Neuronal stem cell (in vitro differentiated cells): ENCODE data around the gene PPIA.
"Not testable (repeated sequence)": the region's sequence is repeated elsewhere in the genome, so short reads cannot be mapped to it uniquely, and the experiment has no call there.

Source experiments
- DNase-seq: peaks from one replicate; pipeline ENCODE4 v3.0.0-alpha.2; 2013; ENCODE audit warnings: low spot score
- H2AFZ ChIP-seq: one replicate; pipeline ENCODE4 v1.6.1; 2013; ENCODE audit warnings: mild to moderate bottlenecking, low read length, inconsistent platforms
- H2AK5ac ChIP-seq: 2 replicates; pipeline ENCODE4 v1.6.1; 2013; ENCODE audit warnings: low read depth, mild to moderate bottlenecking, inconsistent platforms, low read length, moderate library complexity, mixed read lengths
- H2BK120ac ChIP-seq: 2 replicates; pipeline ENCODE4 v1.6.1; 2013; ENCODE audit warnings: low read depth, mild to moderate bottlenecking, inconsistent platforms, low read length, moderate library complexity, mixed read lengths
- H2BK12ac ChIP-seq: one replicate; pipeline ENCODE4 v1.6.1; 2013; ENCODE audit warnings: low read length, inconsistent platforms
- H2BK15ac ChIP-seq: 2 replicates; pipeline ENCODE4 v1.6.1; 2013; ENCODE audit warnings: mild to moderate bottlenecking, low read length, inconsistent platforms, mixed read lengths
- H2BK5ac ChIP-seq: one replicate; pipeline ENCODE4 v1.6.1; 2013; ENCODE audit warnings: inconsistent platforms, mild to moderate bottlenecking, low read length, moderate library complexity
- H3K14ac ChIP-seq: one replicate; pipeline ENCODE4 v1.6.1; 2013; ENCODE audit warnings: low read length, inconsistent platforms
- H3K18ac ChIP-seq: 2 replicates; pipeline ENCODE4 v1.6.1; 2013; ENCODE audit warnings: low read length, inconsistent platforms
- H3K23ac ChIP-seq: 2 replicates; pipeline ENCODE4 v1.6.1; 2013; ENCODE audit warnings: low read depth, mild to moderate bottlenecking, mixed read lengths, low read length, inconsistent platforms; ENCODE audit not compliant: poor library complexity
- H3K27ac ChIP-seq: replicated peaks from 3 replicates; pipeline ENCODE4 v1.5.1; 2013; ENCODE audit warnings: low read length, inconsistent platforms
- H3K27me3 ChIP-seq, 3 experiments: 2 replicates each; pipeline ENCODE4 v1.6.1; 2013; ENCODE audit warnings: low read length in 3 of 3, mild to moderate bottlenecking in 2 of 3, inconsistent platforms in 1 of 3, low read depth in 1 of 3, mixed read lengths in 1 of 3, moderate library complexity in 1 of 3; ENCODE audit not compliant: control insufficient read depth in 3 of 3, insufficient read depth in 3 of 3
- H3K36me3 ChIP-seq, 2 donors: replicated peaks in 1 of 2; 2 replicates each; pipeline ENCODE4 v1.6.1; 2013; ENCODE audit warnings: low read length in 2 of 2; ENCODE audit not compliant: control insufficient read depth in 2 of 2, insufficient read depth in 2 of 2
- H3K4ac ChIP-seq: 2 replicates; pipeline ENCODE4 v1.6.1; 2013; ENCODE audit warnings: inconsistent platforms, mild to moderate bottlenecking, low read length, moderate library complexity
- H3K4me1 ChIP-seq, 2 donors: 1 replicate in 1 of 2; 2 replicates in 1 of 2; pipeline ENCODE4 v1.6.1; 2013; ENCODE audit warnings: low read length in 2 of 2, low read depth in 1 of 2; ENCODE audit not compliant: control insufficient read depth in 2 of 2, insufficient read depth in 1 of 2
- H3K4me2 ChIP-seq: one replicate; pipeline ENCODE4 v1.6.1; 2013; ENCODE audit warnings: mild to moderate bottlenecking, low read length, inconsistent platforms; ENCODE audit not compliant: insufficient read depth, poor library complexity, severe bottlenecking
- H3K4me3 ChIP-seq, 2 donors: 2 replicates each; pipeline ENCODE4 v1.5.1; 2013; ENCODE audit warnings: low read length in 2 of 2, mild to moderate bottlenecking in 2 of 2, inconsistent platforms in 1 of 2, moderate library complexity in 1 of 2
- H3K79me1 ChIP-seq: one replicate; pipeline ENCODE4 v1.6.1; 2013; ENCODE audit warnings: low read depth, mild to moderate bottlenecking, inconsistent platforms, low read length, moderate library complexity
- H3K9ac ChIP-seq: one replicate; pipeline ENCODE4 v1.6.1; 2013; ENCODE audit warnings: mild to moderate bottlenecking, low read depth, low read length, inconsistent platforms; ENCODE audit not compliant: poor library complexity
- H3K9me3 ChIP-seq, 2 donors: replicated peaks in 1 of 2; 2 replicates each; pipeline versions ENCODE3 to v1.6.1; 2013; ENCODE audit warnings: low read length in 2 of 2, mild to moderate bottlenecking in 2 of 2, inconsistent platforms in 1 of 2, low read depth in 1 of 2, mixed read lengths in 1 of 2, moderate library complexity in 1 of 2; ENCODE audit not compliant: control insufficient read depth in 2 of 2, insufficient read depth in 1 of 2
- H4K8ac ChIP-seq: one replicate; pipeline ENCODE4 v1.6.1; 2013; ENCODE audit warnings: low read depth, mild to moderate bottlenecking, inconsistent platforms, low read length, moderate library complexity
- H4K91ac ChIP-seq: one replicate; pipeline ENCODE4 v1.6.1; 2013; ENCODE audit warnings: low read length, low read depth, mild to moderate bottlenecking, inconsistent platforms; ENCODE audit not compliant: poor library complexity
- WGBS, 2 donors: extraction: QIAGEN DNeasy Blood & Tissue Kit; methylation state at CpG; one replicate each; pipeline ENCODE4 v1.1.7; 2013; ENCODE audit warnings: missing lambda C conversion rate in 2 of 2, mixed read lengths in 1 of 2; ENCODE audit not compliant: insufficient read length in 2 of 2, insufficient replicate concordance in 1 of 2; ENCODE audit errors: extremely low coverage in 2 of 2; 5-methylcytosine and 5-hydroxymethylcytosine counted together

Gene PPIA

GRCh38 chr7:44784364-44784763 is 12.1 kb upstream of the PPIA start:
- H2BK15ac ChIP-seq = no peak overlapping the region
- H3K27ac ChIP-seq = no peak overlapping the region
- no peak overlapping the region for H3K14ac ChIP-seq
- H2BK5ac ChIP-seq = no peak overlapping the region
- H3K4ac ChIP-seq = no peak overlapping the region
- no peak overlapping the region for H2AFZ ChIP-seq
- no peak overlapping the region for H3K18ac ChIP-seq
- H4K8ac ChIP-seq = no peak overlapping the region
- no peak overlapping the region for H3K9ac ChIP-seq
- H3K23ac ChIP-seq = no peak overlapping the region
- H2AK5ac ChIP-seq = no peak overlapping the region
- no peak overlapping the region for H3K4me3 ChIP-seq
- no peak overlapping the region for H3K4me2 ChIP-seq
- H2BK120ac ChIP-seq = no peak overlapping the region
- H3K27me3 ChIP-seq = no peaks in the 10 kb centered on the region
- H4K91ac ChIP-seq = no peak overlapping the region
- H2BK12ac ChIP-seq = no peak overlapping the region
- WGBS, 2 donors = no CpG with 5 or more reads among the region's 1 CpG
- no peaks in the 10 kb centered on the region for H3K79me1 ChIP-seq
- DNase-seq = no peak
- H3K36me3 ChIP-seq = no peaks in the 10 kb centered on the region
- peaks cover 8 to 10% of the 10 kb centered on the region in 2 donors for H3K9me3 ChIP-seq
- no peaks in the 10 kb centered on the region for H3K4me1 ChIP-seq

- not testable (repeated sequence) for H2BK5ac ChIP-seq, H3K36me3 ChIP-seq, DNase-seq, H3K23ac ChIP-seq, H3K9me3 ChIP-seq, H3K79me1 ChIP-seq, H3K4me3 ChIP-seq, H3K9ac ChIP-seq, H3K27ac ChIP-seq, H2BK120ac ChIP-seq, H2BK15ac ChIP-seq, H3K18ac ChIP-seq, H3K4me2 ChIP-seq, H2AK5ac ChIP-seq, H3K4ac ChIP-seq, H4K91ac ChIP-seq, H3K14ac ChIP-seq, H4K8ac ChIP-seq, H2BK12ac ChIP-seq, H3K27me3 ChIP-seq, H2AFZ ChIP-seq, H3K4me1 ChIP-seq
- WGBS, 2 donors = no CpG with 5 or more reads among the region's 3 CpGs
Observed at GRCh38 chr7:44785218-44785617, 11.3 kb upstream of the PPIA start.

- H2BK5ac ChIP-seq = no peak overlapping the region
- H4K8ac ChIP-seq = no peak overlapping the region
- H3K14ac ChIP-seq = no peak overlapping the region
- no peak overlapping the region for H2AFZ ChIP-seq
- no peak overlapping the region for H2AK5ac ChIP-seq
- H2BK12ac ChIP-seq = no peak overlapping the region
- no peak overlapping the region for H3K4me3 ChIP-seq
- H3K79me1 ChIP-seq = no peaks in the 10 kb centered on the region
- peaks cover 0 to 1% (median 0%) of the 10 kb centered on the region in 3 experiments for H3K27me3 ChIP-seq
- H3K36me3 ChIP-seq = no peaks in the 10 kb centered on the region
- no peak overlapping the region for H3K18ac ChIP-seq
- no peak overlapping the region for H2BK120ac ChIP-seq
- H4K91ac ChIP-seq = no peak overlapping the region
- no peak overlapping the region for H3K4me2 ChIP-seq
- H3K9me3 ChIP-seq = peaks cover 7 to 10% of the 10 kb centered on the region in 2 donors
- no peak for DNase-seq
- no peak overlapping the region for H3K9ac ChIP-seq
- no peak overlapping the region for H3K23ac ChIP-seq
- H2BK15ac ChIP-seq = no peak overlapping the region
- H3K4me1 ChIP-seq = no peaks in the 10 kb centered on the region
- WGBS, 2 donors = no CpG with 5 or more reads among the region's 4 CpGs
- H3K4ac ChIP-seq = no peak overlapping the region
- no peak overlapping the region for H3K27ac ChIP-seq
Observed at GRCh38 chr7:44787041-44787440, 9.4 kb upstream of the PPIA start.

- no peak overlapping the region for H2BK5ac ChIP-seq
- no peak overlapping the region for H3K4me3 ChIP-seq
- no CpG with 5 or more reads among the region's 3 CpGs for WGBS, 2 donors
- H2BK15ac ChIP-seq = no peak overlapping the region
- no peak overlapping the region for H2BK12ac ChIP-seq
- H3K27ac ChIP-seq = no peak overlapping the region
- H3K4me2 ChIP-seq = no peak overlapping the region
- no peaks in the 10 kb centered on the region for H3K4me1 ChIP-seq
- H3K23ac ChIP-seq = no peak overlapping the region
- H3K36me3 ChIP-seq = no peaks in the 10 kb centered on the region
- no peak overlapping the region for H2BK120ac ChIP-seq
- H3K79me1 ChIP-seq = no peaks in the 10 kb centered on the region
- H4K8ac ChIP-seq = no peak overlapping the region
- H3K27me3 ChIP-seq = peaks cover 0 to 1% (median 0%) of the 10 kb centered on the region in 3 experiments
- H2AK5ac ChIP-seq = no peak overlapping the region
- peaks cover 4 to 6% of the 10 kb centered on the region in 2 donors for H3K9me3 ChIP-seq
- H2AFZ ChIP-seq = no peak overlapping the region
- no peak overlapping the region for H3K9ac ChIP-seq
- no peak overlapping the region for H3K4ac ChIP-seq
- no peak for DNase-seq
- H4K91ac ChIP-seq = no peak overlapping the region
- no peak overlapping the region for H3K18ac ChIP-seq
- H3K14ac ChIP-seq = no peak overlapping the region
Observed at GRCh38 chr7:44787762-44788161, 8.7 kb upstream of the PPIA start.
